ENCODE results near the gene NRIP1. TPM values are rescaled to one million over a fixed set of nuclear protein-coding genes. Genes with fewer than 3 reads are reported as not detected.

NRIP1 gene
- total RNA-seq, 2 experiments from 2014 or later = 6.1 to 6.5 TPM

DNA sequence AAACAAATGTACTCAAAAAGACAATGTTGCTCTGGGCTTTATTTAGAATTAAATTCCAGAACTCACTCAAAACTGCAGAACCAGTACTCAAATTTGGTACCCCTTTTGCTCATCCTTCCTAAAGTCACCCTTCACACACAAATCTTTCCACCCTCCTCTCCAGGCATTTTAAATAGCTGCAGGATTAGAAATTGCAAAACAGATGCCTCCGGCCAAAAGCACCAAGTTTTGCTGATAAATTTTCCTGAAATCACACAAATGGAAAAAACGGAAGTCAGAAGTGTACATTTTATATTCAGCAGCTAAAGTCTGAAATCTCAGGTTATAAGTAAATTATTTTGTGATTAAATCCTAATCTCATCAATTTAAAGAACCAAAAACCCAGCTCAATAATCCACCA, 147.0 kb downstream of the NRIP1 start:
- H3K27me3 Mint-ChIP-seq (ENCODE audit: low read depth) = no peaks in the 10 kb centered on the region
- CTCF ChIA-PET = interaction anchor here (0.9 to 1.3 kb wide), 2 partner anchors 9 to 565 kb away, joined by 3 to 5 read pairs; no protein-coding TSS in a partner anchor
- H3K27ac Mint-ChIP-seq = no peak overlapping the region
- intact Hi-C loops (cut with micrococcal nuclease) = no loop called here
- DNase-seq = no peak
- H3K36me3 Mint-ChIP-seq (ENCODE audit: low read depth) = no peaks in the 10 kb centered on the region
- no peak overlapping the region for H3K4me3 Mint-ChIP-seq
- no peaks in the 10 kb centered on the region for H3K4me1 Mint-ChIP-seq (ENCODE audit: low read depth)
- no peaks in the 10 kb centered on the region for H3K9me3 Mint-ChIP-seq

DNA sequence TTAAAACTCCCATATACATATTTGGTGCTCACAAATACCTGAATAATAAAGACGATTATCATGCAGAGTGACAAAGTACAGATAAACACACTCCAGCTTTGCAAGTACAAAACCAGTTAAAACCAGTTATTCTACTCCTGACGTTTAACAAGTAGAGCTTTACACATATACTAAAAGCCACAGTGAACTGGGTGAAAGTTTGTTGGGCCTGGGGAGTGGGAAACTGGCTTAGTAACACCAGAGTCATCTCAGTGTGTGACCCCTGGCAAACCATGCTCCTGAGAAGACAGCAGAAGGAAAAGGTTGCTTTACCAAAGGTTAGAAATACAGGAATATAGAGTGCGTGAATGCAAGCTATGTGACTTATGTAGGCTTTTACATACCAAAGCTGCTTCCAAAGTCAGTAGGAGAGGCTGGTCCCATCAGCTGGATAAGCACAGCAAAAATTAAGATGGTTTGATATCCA, 148.1 kb downstream of the NRIP1 start:
- Mint-ChIP-seq H3K27ac (no peak overlapping the region), H3K9me3 (no peaks in the 10 kb centered on the region), H3K4me3 (no peak overlapping the region), H3K27me3 (ENCODE audit: low read depth) (no peaks in the 10 kb centered on the region), H3K36me3 (ENCODE audit: low read depth) (no peaks in the 10 kb centered on the region), H3K4me1 (ENCODE audit: low read depth) (no peaks in the 10 kb centered on the region)
- CTCF ChIA-PET = no interaction called here
- intact Hi-C loops (cut with micrococcal nuclease) = no loop called here
- no peak for DNase-seq

GRCh38 chr21:14913638-14914037, 151.2 kb downstream of the NRIP1 start:
- H3K4me3 Mint-ChIP-seq = no peak overlapping the region
- H3K9me3 Mint-ChIP-seq = no peaks in the 10 kb centered on the region
- no peak overlapping the region for H3K27ac Mint-ChIP-seq
- DNase-seq = no peak
- H3K4me1 Mint-ChIP-seq (ENCODE audit: low read depth) = no peaks in the 10 kb centered on the region
- CTCF ChIA-PET = no interaction called here
- no peaks in the 10 kb centered on the region for H3K27me3 Mint-ChIP-seq (ENCODE audit: low read depth)
- intact Hi-C loops (cut with micrococcal nuclease) = no loop called here
- no peaks in the 10 kb centered on the region for H3K36me3 Mint-ChIP-seq (ENCODE audit: low read depth)

DNA sequence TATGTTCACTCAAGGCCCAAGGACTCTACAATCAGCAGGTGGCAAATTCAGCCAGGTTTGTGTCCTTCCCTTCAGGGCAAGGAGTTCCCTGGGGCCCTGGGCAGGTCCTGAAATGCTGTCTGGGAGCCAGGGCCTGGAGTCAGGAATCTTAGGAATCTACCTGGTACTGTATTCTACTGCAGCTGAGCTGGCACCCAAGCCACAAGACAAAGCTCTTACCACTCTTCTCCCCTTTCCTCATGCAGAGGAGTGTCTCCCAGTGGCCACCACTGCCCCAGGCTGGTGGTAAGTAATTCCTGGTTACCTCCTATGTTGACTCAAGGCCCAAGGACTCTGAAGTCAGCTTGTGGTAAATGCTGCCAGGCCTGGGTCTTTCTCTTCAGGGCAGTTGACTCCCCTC, 153.4 kb downstream of the NRIP1 start:
- intact Hi-C loops (cut with micrococcal nuclease) = no loop called here
- no peaks in the 10 kb centered on the region for H3K9me3 Mint-ChIP-seq
- CTCF ChIA-PET = interaction anchor here (1.0 kb wide), 1 partner anchor 346 kb away, joined by 3 read pairs; no protein-coding TSS in a partner anchor
- no peak for DNase-seq
- H3K36me3 Mint-ChIP-seq (ENCODE audit: low read depth) = no peaks in the 10 kb centered on the region
- no peak overlapping the region for H3K4me3 Mint-ChIP-seq
- H3K27me3 Mint-ChIP-seq (ENCODE audit: low read depth) = no peaks in the 10 kb centered on the region
- H3K4me1 Mint-ChIP-seq (ENCODE audit: low read depth) = no peaks in the 10 kb centered on the region
- H3K27ac Mint-ChIP-seq = no peak overlapping the region

All from activated naive CD4-positive, alpha-beta T cell treated with anti-CD3 and anti-CD28 coated beads for 36 hours (primary cell).